HL-60 (cell line): ENCODE data around the gene TLR2.
A peak's percentile ranks its signal among the peaks of the same experiment; 100 is the strongest.

ENCODE experiments used
- DNase-seq, 2 experiments: peaks; one replicate each; pipeline ENCODE4 v3.0.0-alpha.2; 2010 to 2020; ENCODE audit warnings: low read depth in 1 of 2, low spot score in 1 of 2
- H3K27ac ChIP-seq: fragments of 250-450 bp; sonication (Bioruptor Pico); replicated peaks from 2 replicates; pipeline ENCODE4 v1.5.1; 2020; ENCODE audit warnings: mild to moderate bottlenecking, moderate library complexity
- H3K27me3 ChIP-seq: fragments of 250-450 bp; sonication (Bioruptor Pico); 2 replicates; pipeline ENCODE4 v1.5.1; 2021; ENCODE audit warnings: mild to moderate bottlenecking, moderate library complexity; ENCODE audit not compliant: insufficient read depth, poor library complexity, severe bottlenecking
- H3K4me3 ChIP-seq: replicated peaks from 2 replicates; pipeline ENCODE4 v1.5.1; 2011; ENCODE audit warnings: mild to moderate bottlenecking, control low read depth, low read length; ENCODE audit not compliant: insufficient read depth
- CTCF ChIP-seq: IDR thresholded peaks from one replicate; pipeline ENCODE4 v1.5.1; 2011; ENCODE audit warnings: low read length, control low read depth, inconsistent platforms; ENCODE audit not compliant: insufficient read depth
- GABPA ChIP-seq: IDR thresholded peaks from 2 replicates; pipeline ENCODE4 v1.6.1; 2012; ENCODE audit warnings: low read depth
- POLR2AphosphoS5 ChIP-seq: IDR thresholded peaks from 2 replicates; pipeline ENCODE4 v1.6.1; 2012; ENCODE audit warnings: low read depth
- REST ChIP-seq: IDR thresholded peaks from 2 replicates; pipeline ENCODE4 v1.6.1; 2012; ENCODE audit warnings: low read depth; ENCODE audit not compliant: insufficient replicate concordance
- SPI1 ChIP-seq: IDR thresholded peaks from 2 replicates; pipeline ENCODE4 v1.6.1; 2012; ENCODE audit warnings: low read depth, mild to moderate bottlenecking, borderline replicate concordance

Gene TLR2

GRCh38 chr4:153639833-153640802 is 44.0 kb upstream of the TLR2 start:
- no peak for DNase-seq
- TF ChIP-seq SPI1: no peak
- no peak for TF ChIP-seq REST
- no peak for TF ChIP-seq CTCF
- no peak for TF ChIP-seq GABPA
- TF ChIP-seq POLR2AphosphoS5: no peak
- no peak overlapping the region for H3K27ac ChIP-seq
- no peaks in the 10 kb centered on the region for H3K27me3 ChIP-seq
- H3K4me3 ChIP-seq: no peak overlapping the region

- TF ChIP-seq POLR2AphosphoS5: no peak
- TF ChIP-seq GABPA: no peak
- TF ChIP-seq REST: no peak
- TF ChIP-seq SPI1: no peak
- TF ChIP-seq CTCF: no peak
- no peak for DNase-seq
- no peak overlapping the region for H3K4me3 ChIP-seq
- H3K27ac ChIP-seq: no peak overlapping the region
- no peaks in the 10 kb centered on the region for H3K27me3 ChIP-seq
Observed at GRCh38 chr4:153641532-153641931, 42.5 kb upstream of the TLR2 start.

GRCh38 chr4:153643406-153644383 is 40.4 kb upstream of the TLR2 start:
- no peak overlapping the region for H3K4me3 ChIP-seq
- H3K27ac ChIP-seq: no peak overlapping the region
- TF ChIP-seq REST (no peak), POLR2AphosphoS5 (no peak), SPI1 (peak; percentile 82), CTCF (peak; percentile 37)
- H3K27me3 ChIP-seq: no peaks in the 10 kb centered on the region
- peak; percentile 49 to 68 for DNase-seq
